Naive thymus-derived CD8-positive, alpha-beta T cell (primary cell): Measurements from ENCODE around the gene EIF1. TPM values are rescaled to one million over a fixed set of nuclear protein-coding genes. Genes with fewer than 3 reads are reported as not detected.

ENCODE experiments used
- ATAC-seq, 2 donors: fragments of 150-1000 bp; cut with Tn5 transposase in 1 of 2; sonication (Bioruptor Pico), chemical (Tn5 transposase) in 1 of 2; 1 replicate in 1 of 2; 2 replicates in 1 of 2; pipeline ENCODE4 v1.10.0; 2021; ENCODE audit warnings: mild to moderate bottlenecking in 2 of 2, moderate library complexity in 2 of 2
- POLR2A ChIA-PET: fragments of 350-600 bp; sonication (Branson Sonifier 250); formaldehyde crosslinking; loops from one replicate; lab custom pipeline; 2021; ENCODE audit warnings: antibody characterized with exemption; lab: Charles Lee
- DNase-seq, 10 donors: peaks; one replicate each; pipeline versions ENCODE4 v3.0.0 to v3.0.0-alpha.2; 2020 to 2022
- H3K27ac Mint-ChIP-seq, 10 donors: one replicate each; pipeline ENCODE4 v1.8.0; 2020 to 2022; ENCODE audit warnings: mild to moderate bottlenecking in 10 of 10, mixed read lengths in 10 of 10, moderate library complexity in 4 of 10, inconsistent platforms in 1 of 10
- H3K27me3 Mint-ChIP-seq, 5 donors: one replicate each; pipeline ENCODE4 v1.8.0; 2021 to 2022; ENCODE audit warnings: mixed read lengths in 5 of 5
- H3K36me3 Mint-ChIP-seq, 3 donors: one replicate each; pipeline ENCODE4 v1.8.0; 2020 to 2022; ENCODE audit warnings: mixed read lengths in 3 of 3, mild to moderate bottlenecking in 2 of 3, inconsistent platforms in 1 of 3
- H3K4me1 Mint-ChIP-seq, 4 donors: one replicate each; pipeline ENCODE4 v1.8.0; 2021 to 2022; ENCODE audit warnings: mixed read lengths in 4 of 4
- H3K4me3 Mint-ChIP-seq, 10 donors: one replicate each; pipeline ENCODE4 v1.8.0; 2020 to 2022; ENCODE audit warnings: mild to moderate bottlenecking in 10 of 10, mixed read lengths in 10 of 10, moderate library complexity in 6 of 10, inconsistent platforms in 1 of 10
- H3K9me3 Mint-ChIP-seq, 9 donors: one replicate each; pipeline ENCODE4 v1.8.0; 2020 to 2022; ENCODE audit warnings: mixed read lengths in 9 of 9, mild to moderate bottlenecking in 3 of 9, inconsistent platforms in 1 of 9, moderate library complexity in 1 of 9
- polyA plus RNA-seq, 3 donors: library from polyadenylated mRNA; unstranded; fragments of 300-500 nt; fragmentation: Illumina TruSeq; gene quantifications; one replicate each; pipeline ENCODE4 v1.2.3, GENCODE V29; 2021
- total RNA-seq, 8 experiments: library from RNA in 2 of 8; stranded (reverse) in 2 of 8; gene quantifications; one replicate each; pipeline ENCODE4 v1.2.3 and lab custom pipeline; 2021 to 2026

The EIF1 gene
- total and polyA plus RNA-seq, 5 experiments from 2014 or later: 1,007 to 1,335 (median 1,100) TPM

GRCh38 chr17:41723801-41724475, 35.3 kb downstream of the EIF1 start:
- no peak for ATAC-seq
- H3K4me3 Mint-ChIP-seq: no peak overlapping the region

GRCh38 chr17:41724476-41725050, 35.9 kb downstream of the EIF1 start:
- DNase-seq (no peak), ATAC-seq (no peak)
- Mint-ChIP-seq H3K36me3 (no peaks in the 10 kb centered on the region), H3K27me3 (peaks cover 4 to 42% (median 21%) of the 10 kb centered on the region in 5 donors), H3K4me1 (no peaks in the 10 kb centered on the region), H3K27ac (peak overlapping the region in 1 of 10 donors; percentile 60), H3K9me3 (no peaks in the 10 kb centered on the region), H3K4me3 (no peak overlapping the region)
- POLR2A ChIA-PET: no interaction called here

More at GRCh38 chr17:41723801-41724475, 35.3 kb downstream of the EIF1 start:
- H3K36me3 Mint-ChIP-seq: no peaks in the 10 kb centered on the region
- POLR2A ChIA-PET: interaction anchor here (0.6 kb wide), 1 partner anchor 12 kb away, joined by 3 read pairs; no protein-coding TSS in a partner anchor
- DNase-seq: no peak
- H3K9me3 Mint-ChIP-seq: no peaks in the 10 kb centered on the region
- no peak overlapping the region for H3K27ac Mint-ChIP-seq
- H3K27me3 Mint-ChIP-seq: peaks cover 4 to 42% (median 21%) of the 10 kb centered on the region in 5 donors
- H3K4me1 Mint-ChIP-seq: no peaks in the 10 kb centered on the region

- POLR2A ChIA-PET: interaction anchor here (0.6 kb wide), 1 partner anchor 87 kb away, joined by 4 read pairs; no protein-coding TSS in a partner anchor
- H3K9me3 Mint-ChIP-seq: no peaks in the 10 kb centered on the region
- ATAC-seq: no peak
- DNase-seq: no peak
- no peak overlapping the region for H3K4me3 Mint-ChIP-seq
- H3K27me3 Mint-ChIP-seq: peaks cover 4 to 42% (median 21%) of the 10 kb centered on the region in 5 donors
- H3K4me1 Mint-ChIP-seq: no peaks in the 10 kb centered on the region
- H3K36me3 Mint-ChIP-seq: no peaks in the 10 kb centered on the region
- H3K27ac Mint-ChIP-seq: peak overlapping the region in 1 of 10 donors; percentile 60
Observed at GRCh38 chr17:41725134-41725533, 36.4 kb downstream of the EIF1 start.

GRCh38 chr17:41728056-41728455, 39.4 kb downstream of the EIF1 start:
- no peak for DNase-seq

GRCh38 chr17:41730479-41730878, 41.8 kb downstream of the EIF1 start:
- POLR2A ChIA-PET: no interaction called here
- Mint-ChIP-seq H3K27me3 (peaks cover 8 to 61% (median 33%) of the 10 kb centered on the region in 5 donors), H3K36me3 (no peaks in the 10 kb centered on the region), H3K4me1 (peaks cover 0 to 10% (median 5%) of the 10 kb centered on the region in 4 donors), H3K4me3 (no peak overlapping the region), H3K9me3 (no peaks in the 10 kb centered on the region), H3K27ac (no peak overlapping the region)
- ATAC-seq (no peak), DNase-seq (no peak)

More at GRCh38 chr17:41728056-41728455, 39.4 kb downstream of the EIF1 start:
- H3K27ac Mint-ChIP-seq: no peak overlapping the region
- POLR2A ChIA-PET: interaction anchor here (1.0 kb wide), 1 partner anchor 71 kb away, joined by 3 read pairs; no protein-coding TSS in a partner anchor
- ATAC-seq: no peak
- H3K9me3 Mint-ChIP-seq: no peaks in the 10 kb centered on the region
- H3K4me3 Mint-ChIP-seq: no peak overlapping the region
- no peaks in the 10 kb centered on the region for H3K36me3 Mint-ChIP-seq
- H3K4me1 Mint-ChIP-seq: peaks cover 0 to 2% (median 0%) of the 10 kb centered on the region in 4 donors
- H3K27me3 Mint-ChIP-seq: peaks cover 4 to 52% (median 36%) of the 10 kb centered on the region in 5 donors

GRCh38 chr17:41731836-41732235, 43.2 kb downstream of the EIF1 start:
- ATAC-seq (no peak), DNase-seq (no peak)
- H3K27ac Mint-ChIP-seq: peak overlapping the region in 1 of 10 donors; percentile 53
- no peaks in the 10 kb centered on the region for H3K36me3 Mint-ChIP-seq
- POLR2A ChIA-PET: interaction anchor here (0.6 kb wide), 1 partner anchor 162 kb away, joined by 6 read pairs; no protein-coding TSS in a partner anchor
- peaks cover 11 to 71% (median 41%) of the 10 kb centered on the region in 5 donors for H3K27me3 Mint-ChIP-seq
- H3K4me3 Mint-ChIP-seq: no peak overlapping the region
- H3K9me3 Mint-ChIP-seq: no peaks in the 10 kb centered on the region
- H3K4me1 Mint-ChIP-seq: peaks cover 0 to 13% (median 6%) of the 10 kb centered on the region in 4 donors

- Mint-ChIP-seq H3K27me3 (peaks cover 13 to 68% (median 52%) of the 10 kb centered on the region in 5 donors), H3K27ac (peak overlapping the region in 2 of 10 donors; percentile 66 to 73), H3K9me3 (no peaks in the 10 kb centered on the region), H3K4me1 (peaks cover 2 to 13% (median 8%) of the 10 kb centered on the region in 4 donors), H3K4me3 (peak overlapping the region in 7 of 10 donors; percentile 34 to 74 (median 44)), H3K36me3 (no peaks in the 10 kb centered on the region)
- POLR2A ChIA-PET: interaction anchor here (0.6 kb wide), 1 partner anchor 34 kb away, joined by 5 read pairs; no protein-coding TSS in a partner anchor
- DNase-seq (no peak), ATAC-seq (no peak)
Observed at GRCh38 chr17:41733348-41734138, 44.9 kb downstream of the EIF1 start.

GRCh38 chr17:41734139-41734948, 45.7 kb downstream of the EIF1 start, which contains the start of gene HAP1:
Gene HAP1 (minus strand): TSS chr17:41734643. CDS start chr17:41734634, 9 bp downstream.
- Mint-ChIP-seq H3K27me3 (peaks cover 13 to 68% (median 52%) of the 10 kb centered on the region in 5 donors), H3K27ac (peak within 1 kb of the TSS in 2 of 10 donors; percentile 66 to 73)

GRCh38 chr17:41734949-41735313, 46.2 kb downstream of the EIF1 start:
- peak overlapping the region in 9 of 10 donors; percentile 11 to 57 (median 43) for H3K4me3 Mint-ChIP-seq
- peaks cover 13 to 68% (median 52%) of the 10 kb centered on the region in 5 donors for H3K27me3 Mint-ChIP-seq
- peaks cover 2 to 13% (median 8%) of the 10 kb centered on the region in 4 donors for H3K4me1 Mint-ChIP-seq
- ATAC-seq (no peak), DNase-seq (no peak)
- POLR2A ChIA-PET: no interaction called here
- no peaks in the 10 kb centered on the region for H3K36me3 Mint-ChIP-seq
- no peak overlapping the region for H3K27ac Mint-ChIP-seq
- no peaks in the 10 kb centered on the region for H3K9me3 Mint-ChIP-seq

More at GRCh38 chr17:41734139-41734948, 45.7 kb downstream of the EIF1 start, which contains the start of gene HAP1:
- H3K36me3 Mint-ChIP-seq: no peaks in the 10 kb centered on the region
- POLR2A ChIA-PET: no interaction called here
- no peaks in the 10 kb centered on the region for H3K9me3 Mint-ChIP-seq
- ATAC-seq (peak in 1 of 2 donors; percentile 15), DNase-seq (no peak)
- peaks cover 2 to 13% (median 8%) of the 10 kb centered on the region in 4 donors for H3K4me1 Mint-ChIP-seq
- peak within 1 kb of the TSS in 9 of 10 donors; percentile 20 to 74 (median 50) for H3K4me3 Mint-ChIP-seq

- H3K27ac Mint-ChIP-seq: peak overlapping the region in 1 of 10 donors; percentile 59
- H3K27me3 Mint-ChIP-seq: peaks cover 13 to 68% (median 48%) of the 10 kb centered on the region in 5 donors
- no peaks in the 10 kb centered on the region for H3K9me3 Mint-ChIP-seq
- POLR2A ChIA-PET: interaction anchor here (0.7 kb wide), 1 partner anchor 45 kb away, joined by 3 read pairs; no protein-coding TSS in a partner anchor
- no peak overlapping the region for H3K4me3 Mint-ChIP-seq
- H3K4me1 Mint-ChIP-seq: peaks cover 2 to 13% (median 8%) of the 10 kb centered on the region in 4 donors
- ATAC-seq (no peak), DNase-seq (no peak)
- H3K36me3 Mint-ChIP-seq: no peaks in the 10 kb centered on the region
Observed at GRCh38 chr17:41735744-41736143, 47.1 kb downstream of the EIF1 start.

GRCh38 chr17:41736983-41737679, 48.4 kb downstream of the EIF1 start:
- H3K4me3 Mint-ChIP-seq: no peak overlapping the region
- ATAC-seq: no peak

More at GRCh38 chr17:41736983-41737679, 48.4 kb downstream of the EIF1 start:
- POLR2A ChIA-PET: interaction anchor here (0.7 to 0.9 kb wide), 2 partner anchors 64 to 74 kb away, joined by 3 to 4 read pairs; no protein-coding TSS in a partner anchor
- peaks cover 9 to 57% (median 39%) of the 10 kb centered on the region in 5 donors for H3K27me3 Mint-ChIP-seq
- H3K27ac Mint-ChIP-seq: peak overlapping the region in 2 of 10 donors; percentile 40 to 79
- peaks cover 2 to 13% (median 8%) of the 10 kb centered on the region in 4 donors for H3K4me1 Mint-ChIP-seq
- DNase-seq: no peak
- no peaks in the 10 kb centered on the region for H3K36me3 Mint-ChIP-seq
- H3K9me3 Mint-ChIP-seq: no peaks in the 10 kb centered on the region
